Bone marrow (tissue), 2 donors: ENCODE data around the gene KRT83.
"Not testable (repeated sequence)": the region's sequence is repeated elsewhere in the genome, so short reads cannot be mapped to it uniquely, and the experiment has no call there.

Source experiments
- DNase-seq, 2 donors: peaks; one replicate each; lab custom pipeline; 2025; lab: John Stamatoyannopoulos, UW

KRT83 gene

GRCh38 chr12:52353766-52354165, 32.6 kb upstream of the KRT83 start:
- DNase-seq: no peak

DNA sequence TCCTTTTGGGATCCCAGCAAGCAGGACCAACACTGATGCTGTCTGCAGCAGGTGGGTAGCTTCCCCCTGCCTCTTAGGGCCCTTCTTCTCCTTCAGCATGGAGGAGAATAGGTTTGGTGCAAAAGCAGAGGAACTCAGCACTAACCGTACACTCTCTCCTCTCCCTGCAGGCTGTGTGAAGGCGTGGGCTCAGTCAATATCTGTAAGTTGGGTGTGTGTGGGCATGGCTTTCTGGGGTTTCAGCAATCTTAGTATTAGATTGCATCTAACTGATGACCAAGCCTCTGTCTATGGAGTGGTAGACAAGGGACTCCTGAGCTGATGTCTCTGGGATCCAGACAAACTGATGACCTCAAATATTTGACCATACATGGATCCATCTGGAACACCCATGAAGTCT, 31.8 kb upstream of the KRT83 start:
- DNase-seq: no peak

DNA sequence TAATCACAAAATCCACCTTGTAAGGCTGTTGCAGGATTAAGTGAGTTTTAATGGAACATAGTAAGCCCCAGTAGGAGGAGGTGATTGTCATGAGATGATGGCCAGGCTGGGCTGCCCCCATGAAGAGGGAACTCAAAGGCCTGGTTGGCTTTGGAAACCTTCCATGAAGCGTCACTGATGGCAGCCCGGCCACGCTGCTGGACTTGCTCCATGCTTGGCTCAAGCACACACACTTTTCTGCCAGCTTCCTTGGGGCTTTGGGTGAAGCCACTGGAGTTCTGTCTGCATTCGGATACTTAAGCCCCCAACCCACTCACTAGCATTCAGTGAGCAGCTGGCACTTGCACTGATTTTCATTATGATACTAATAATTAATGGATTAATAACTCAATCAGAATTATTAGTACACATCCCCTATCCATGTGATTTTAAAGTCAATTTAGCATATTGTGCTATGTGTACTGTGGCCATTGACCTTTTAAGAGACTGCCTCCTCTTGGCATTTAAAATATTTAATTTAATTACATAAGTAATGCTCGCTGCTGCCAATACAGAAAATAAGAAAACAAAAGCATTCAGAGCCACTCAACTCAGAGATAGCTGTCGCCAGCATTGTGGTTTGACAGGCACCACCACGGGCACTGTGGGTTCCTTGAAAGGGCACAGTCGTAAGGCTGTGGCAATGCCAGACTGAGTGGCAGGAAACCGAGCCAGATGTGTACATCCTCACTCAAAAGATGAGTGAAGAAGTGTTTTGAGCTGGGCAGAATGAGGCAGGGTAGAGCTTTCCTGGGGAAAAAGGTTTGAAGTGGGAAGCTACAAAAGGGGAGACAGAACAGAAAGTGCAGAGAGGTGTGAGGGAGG, 30.2 kb upstream of the KRT83 start:
- DNase-seq: no peak

- DNase-seq: no peak
Observed at GRCh38 chr12:52350786-52351185, 29.6 kb upstream of the KRT83 start.

GRCh38 chr12:52350021-52350620, 28.9 kb upstream of the KRT83 start:
- no peak for DNase-seq

- DNase-seq: no peak
Observed at GRCh38 chr12:52349196-52349595, 28.0 kb upstream of the KRT83 start.

DNA sequence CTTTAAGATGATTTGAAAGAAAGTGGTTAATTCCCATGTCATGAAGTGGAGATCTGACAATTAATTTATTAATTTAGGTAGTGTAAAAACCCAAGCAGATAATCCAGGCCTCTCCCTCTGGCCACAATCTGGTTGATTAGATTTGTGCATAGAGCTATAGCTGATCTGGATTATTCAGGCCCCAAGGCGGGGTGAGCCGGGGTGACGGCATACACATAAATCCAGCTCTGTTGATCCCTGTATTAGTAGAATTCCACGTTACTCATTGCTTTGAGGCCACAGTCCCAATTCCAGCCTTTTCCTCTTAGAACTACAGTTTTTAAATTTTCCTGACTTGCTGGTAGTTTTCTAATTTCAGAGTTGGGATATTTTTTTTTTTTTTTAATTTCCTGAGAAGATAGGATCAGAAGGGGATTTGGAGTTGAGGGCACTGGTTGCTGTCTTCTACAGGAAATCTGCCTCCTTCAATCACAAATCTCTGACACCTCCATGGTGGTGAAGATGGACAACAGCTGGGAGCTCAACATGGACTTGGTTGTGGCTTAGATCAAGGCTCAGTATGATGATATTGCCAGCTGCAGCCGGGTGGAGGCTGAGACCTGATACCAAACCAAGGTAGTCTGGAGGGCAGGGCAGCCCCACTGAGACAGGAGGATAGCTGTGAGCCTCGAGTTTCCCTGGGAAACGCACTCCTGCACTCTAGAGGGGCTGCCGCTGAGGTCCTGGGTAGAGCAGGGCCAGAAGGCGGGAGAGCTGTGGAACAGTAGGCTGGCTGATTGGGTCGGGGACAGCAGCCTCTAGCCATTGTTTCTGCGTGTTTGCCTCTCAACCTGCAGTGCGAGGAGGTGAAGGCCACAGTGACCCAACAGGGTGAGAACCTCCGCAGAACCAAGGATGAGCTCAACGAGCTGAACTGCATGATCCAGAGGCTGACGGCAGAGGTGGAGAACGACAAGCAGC, 26.6 kb upstream of the KRT83 start:
- DNase-seq: no peak

DNA sequence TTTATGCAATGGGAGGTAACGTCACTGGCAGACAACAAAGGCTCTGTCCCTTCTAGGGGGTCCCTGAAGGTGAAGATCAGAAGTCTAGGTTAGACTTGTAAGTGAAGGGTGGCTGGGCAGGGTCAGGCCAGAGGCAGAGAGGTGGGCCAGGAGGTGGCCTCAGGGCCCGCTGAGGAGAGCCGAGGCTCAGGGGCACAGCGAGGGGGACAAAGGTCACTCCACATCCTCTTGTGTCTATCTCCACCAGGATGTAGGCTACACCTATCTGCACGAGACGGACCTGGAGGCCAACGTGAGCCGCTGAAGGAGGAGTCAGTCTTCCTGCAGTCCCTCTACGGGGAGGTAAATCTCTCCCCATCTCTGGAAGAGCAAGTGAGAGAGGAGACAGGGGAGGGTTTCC, 25.8 kb upstream of the KRT83 start:
- DNase-seq: no peak

- DNase-seq: no peak
Observed at GRCh38 chr12:52346593-52346992, 25.4 kb upstream of the KRT83 start.

DNA sequence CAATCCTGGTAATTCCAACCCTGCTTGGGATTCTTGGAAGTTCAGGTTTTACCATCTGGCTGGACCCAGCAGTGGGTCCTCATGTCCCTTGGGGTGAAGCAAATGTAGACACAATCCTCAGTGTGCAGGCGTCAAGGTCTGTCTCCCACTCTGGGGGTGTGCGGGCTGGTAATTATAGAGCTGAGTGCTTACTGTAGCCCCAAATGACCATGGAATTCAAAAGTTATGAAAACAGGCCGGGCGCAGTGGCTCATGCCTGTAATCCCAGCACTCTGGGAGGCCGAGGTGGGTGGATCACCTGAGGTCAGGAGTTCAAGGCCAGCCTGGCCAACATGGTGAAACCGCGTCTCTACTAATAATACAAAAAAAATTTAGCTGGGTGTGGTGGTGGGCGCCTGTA, 23.8 kb upstream of the KRT83 start:
- not testable (repeated sequence) for DNase-seq

DNA sequence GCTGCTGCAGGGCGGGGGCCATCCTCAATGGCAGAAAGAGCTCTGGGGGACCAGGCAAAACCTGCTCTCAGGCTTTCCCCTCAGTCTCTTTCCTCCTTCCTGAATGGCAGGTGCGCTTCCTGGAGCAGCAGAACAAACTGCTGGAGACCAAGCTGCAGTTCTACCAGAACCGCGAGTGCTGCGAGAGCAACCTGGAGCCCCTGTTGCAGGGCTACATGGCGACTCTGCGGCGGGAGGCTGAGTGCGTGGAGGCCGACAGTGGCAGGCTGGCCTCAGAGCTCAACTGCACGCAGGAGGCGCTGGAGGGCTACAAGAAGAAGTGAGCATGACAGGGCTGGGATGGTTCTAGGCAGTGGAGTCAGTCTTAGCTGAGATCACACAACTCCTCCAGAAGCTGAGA, 22.9 kb upstream of the KRT83 start:
- DNase-seq: no peak

DNA sequence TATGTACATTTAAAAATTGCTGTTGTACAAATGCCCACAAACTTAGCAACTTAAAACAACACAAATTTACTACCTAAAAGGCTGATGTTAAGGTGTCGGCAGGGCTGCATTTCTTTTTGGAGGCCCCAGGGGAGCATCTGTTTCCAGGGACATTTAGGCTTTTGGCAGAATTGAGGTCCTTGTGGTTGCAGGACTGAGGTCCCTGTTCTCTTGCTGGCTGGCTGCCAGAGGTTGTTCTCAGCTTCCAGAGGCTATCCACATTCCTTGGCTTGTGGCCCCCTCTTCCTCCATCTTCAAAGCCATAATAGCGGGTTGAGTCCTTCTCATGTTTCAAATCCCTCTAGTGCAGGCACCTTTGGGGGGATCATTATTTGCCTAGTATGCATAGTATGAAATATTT, 22.4 kb upstream of the KRT83 start:
- no peak for DNase-seq

- no peak for DNase-seq
Observed at GRCh38 chr12:52342781-52343490, 21.7 kb upstream of the KRT83 start.

DNA sequence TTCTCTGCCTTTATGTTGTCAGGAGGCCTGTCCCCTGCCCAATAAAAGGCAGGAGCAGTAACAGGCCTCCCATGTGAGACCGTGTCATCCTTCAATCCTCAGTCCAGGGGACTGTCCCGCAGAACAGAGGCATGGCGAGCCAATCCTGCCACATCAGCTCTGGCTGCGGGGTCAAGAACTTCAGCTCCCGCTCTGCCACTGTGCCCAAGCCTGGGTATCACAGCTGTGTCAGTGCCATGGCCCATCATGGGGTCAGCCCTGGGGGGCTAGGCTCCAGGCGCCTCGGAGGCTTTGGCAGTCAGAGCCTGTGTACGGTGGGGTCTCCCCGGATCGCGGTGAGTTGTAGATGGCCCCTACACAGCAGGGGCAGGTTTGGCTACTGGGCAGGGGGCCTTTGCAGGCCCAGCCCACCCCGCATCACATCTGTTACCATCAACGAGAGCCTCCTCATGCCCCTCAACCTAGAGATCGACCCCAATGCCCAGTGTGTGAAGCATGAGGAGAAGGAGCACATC, 19.9 kb upstream of the KRT83 start:
- no peak for DNase-seq

GRCh38 chr12:52338241-52338960, 17.2 kb upstream of the KRT83 start:
- no peak for DNase-seq

DNA sequence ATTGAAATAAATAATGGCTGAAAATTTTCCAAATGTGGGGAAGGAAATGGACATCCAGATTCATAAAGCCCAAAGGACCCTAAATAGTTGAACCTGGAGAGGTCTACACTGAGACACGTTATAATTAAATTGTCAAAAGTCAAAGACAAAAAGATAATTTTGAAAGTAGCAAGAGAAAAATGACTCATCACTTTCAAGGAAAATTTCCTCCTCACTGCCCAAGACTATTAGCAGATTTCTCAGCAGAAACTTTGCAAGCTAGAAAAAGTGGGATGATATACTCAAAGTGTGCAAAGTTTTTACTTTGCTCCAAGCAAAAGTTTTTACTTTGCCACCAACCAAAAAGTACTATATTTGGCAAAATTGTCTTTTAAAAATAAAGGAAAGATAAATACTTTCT, 15.9 kb upstream of the KRT83 start:
- DNase-seq: no peak

DNA sequence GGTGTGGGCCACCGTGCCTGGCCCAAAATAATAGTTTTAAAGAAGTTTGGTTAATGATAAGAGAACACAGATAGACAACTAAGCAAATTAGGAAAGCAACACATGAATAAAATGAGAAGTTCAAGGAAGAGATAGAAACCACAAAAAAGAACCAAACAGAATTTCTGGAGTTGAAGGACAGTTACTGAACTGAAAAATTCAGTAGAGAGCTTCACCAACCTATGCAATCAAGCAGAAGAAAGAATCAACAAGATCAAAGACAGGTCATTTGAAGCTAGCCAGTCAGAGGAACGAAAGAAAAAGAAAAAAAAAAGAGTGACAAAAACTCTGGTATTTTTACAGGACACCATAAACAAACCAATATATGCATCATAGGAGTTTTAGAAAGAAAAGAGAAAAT, 15.4 kb upstream of the KRT83 start:
- DNase-seq: no peak

DNA sequence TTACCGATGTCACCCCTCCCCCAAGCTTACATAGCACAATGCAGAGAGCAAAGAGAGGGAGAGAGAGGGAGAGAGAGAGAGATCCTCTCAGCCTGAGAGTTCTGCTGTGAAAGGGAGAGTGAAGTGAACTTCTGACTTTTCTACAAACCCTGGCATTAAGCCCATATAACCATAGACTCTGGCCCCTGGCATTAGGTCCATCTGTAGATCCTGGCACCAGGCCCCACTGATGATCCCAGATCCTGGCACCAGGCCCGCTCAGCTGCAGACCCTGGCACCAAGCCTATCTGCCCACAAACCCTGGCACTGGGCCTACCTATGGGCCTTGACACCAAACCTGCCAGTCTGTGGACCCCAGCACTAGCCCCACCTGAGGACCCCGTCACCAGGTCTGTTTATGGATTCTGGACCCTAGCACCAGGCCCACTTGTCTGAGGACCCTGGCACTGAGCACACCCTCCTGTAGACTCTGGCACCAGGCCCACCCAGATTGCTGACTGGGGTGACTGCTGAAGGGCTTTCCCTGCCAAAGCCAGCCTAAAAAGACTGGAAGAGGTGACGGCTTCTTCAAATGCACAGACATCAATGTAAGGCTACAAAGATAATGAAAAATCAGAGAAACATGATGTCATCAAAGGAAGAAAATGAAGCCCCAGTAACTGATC, 14.5 kb upstream of the KRT83 start:
- DNase-seq: no peak

GRCh38 chr12:52334185-52334584, 13.0 kb upstream of the KRT83 start:
- DNase-seq: no peak

GRCh38 chr12:52333321-52333720, 12.1 kb upstream of the KRT83 start:
- DNase-seq: no peak

- DNase-seq: no peak
Observed at GRCh38 chr12:52332381-52332780, 11.2 kb upstream of the KRT83 start.
